Measurements from ENCODE around the gene CASTOR1.

DNA sequence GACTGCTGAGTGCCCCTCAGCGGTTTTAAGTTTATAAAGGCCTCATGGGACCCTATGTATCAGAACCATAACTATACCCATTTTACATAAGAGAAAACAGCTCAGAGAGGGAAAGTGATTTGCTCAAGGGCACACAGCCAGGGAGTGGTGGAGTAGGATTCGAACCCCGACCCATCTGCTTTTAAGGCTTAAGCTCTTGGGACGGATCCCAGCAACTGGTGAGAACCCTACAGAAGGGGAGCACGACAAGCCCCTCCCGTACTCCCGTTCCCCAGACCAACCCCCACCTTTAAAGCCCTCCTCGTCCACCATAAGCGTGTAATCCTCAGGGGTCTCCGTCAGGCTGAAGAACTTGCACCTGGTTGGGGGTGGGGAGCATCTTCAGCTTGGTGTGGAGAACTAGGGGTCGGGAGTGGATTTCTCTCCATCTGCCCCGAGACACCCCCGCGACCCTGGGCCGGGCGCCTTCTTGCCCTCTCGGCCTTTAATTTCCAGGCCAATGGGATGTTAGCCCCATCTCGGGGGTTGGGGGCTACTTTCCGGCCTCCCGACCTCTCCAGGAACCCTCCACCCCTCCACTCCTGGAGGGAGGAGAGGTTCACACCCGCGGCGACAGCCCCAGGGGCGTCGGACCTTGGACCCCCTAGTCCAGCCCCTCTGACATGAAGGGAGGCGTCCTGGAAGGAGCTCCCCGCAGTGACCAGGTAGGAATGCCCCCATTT is 725 bp downstream of the CASTOR1 start:
- no peak for TF ChIP-seq POLR2A (IDR thresholded peaks at IDR 0.05)
- no peak for TF ChIP-seq CTCF (IDR thresholded peaks at IDR 0.05)
- no peak for TF ChIP-seq POLR2AphosphoS5 (IDR thresholded peaks at IDR 0.05)
- TF ChIP-seq EP300 (IDR thresholded peaks at IDR 0.05) = no peak

Data from sigmoid colon (tissue), 4 donors.